ENCODE measurements around the gene MYO16. TPM values are rescaled to one million over a fixed set of nuclear protein-coding genes. Genes with fewer than 3 reads are reported as not detected.
A peak's percentile ranks its signal among the peaks of the same experiment; 100 is the strongest.

Gene MYO16
- total RNA-seq, 1 donor from 2014 or later = not detected

- Histone ChIP-seq H3K4me3 (ENCODE audit: low read depth, low read length) (no peak overlapping the region), H3K27me3 (ENCODE audit: control insufficient read depth, insufficient read depth, low read length) (no peaks in the 10 kb centered on the region), H3K36me3 (ENCODE audit: control insufficient read depth, insufficient read depth, low read length) (no peaks in the 10 kb centered on the region)
- DNase-seq (ENCODE audit: low read depth) = no peak
- TF ChIP-seq CTCF (IDR thresholded peaks at IDR 0.05; ENCODE audit: insufficient read depth, low read length, severe bottlenecking) = no peak
- no peak for FAIRE-seq
These were observed 178.4 kb downstream of the MYO16 start for GRCh38 chr13:108807841-108808240.

GRCh38 chr13:108812165-108812564 is 182.8 kb downstream of the MYO16 start:
- Histone ChIP-seq H3K36me3 (ENCODE audit: control insufficient read depth, insufficient read depth, low read length) (no peaks in the 10 kb centered on the region), H3K4me3 (ENCODE audit: low read depth, low read length) (no peak overlapping the region), H3K27me3 (ENCODE audit: control insufficient read depth, insufficient read depth, low read length) (no peaks in the 10 kb centered on the region)
- TF ChIP-seq CTCF (IDR thresholded peaks at IDR 0.05; ENCODE audit: insufficient read depth, low read length, severe bottlenecking) = no peak
- DNase-seq (ENCODE audit: low read depth) (no peak), FAIRE-seq (no peak)

- no peaks in the 10 kb centered on the region for H3K27me3 ChIP-seq (ENCODE audit: control insufficient read depth, insufficient read depth, low read length)
- H3K4me3 ChIP-seq (ENCODE audit: low read depth, low read length) = no peak overlapping the region
- no peak for DNase-seq (ENCODE audit: low read depth)
- no peak for TF ChIP-seq CTCF (IDR thresholded peaks at IDR 0.05; ENCODE audit: insufficient read depth, low read length, severe bottlenecking)
- FAIRE-seq = no peak
- H3K36me3 ChIP-seq (ENCODE audit: control insufficient read depth, insufficient read depth, low read length) = no peaks in the 10 kb centered on the region
These were observed 183.2 kb downstream of the MYO16 start for GRCh38 chr13:108812661-108813060.

GRCh38 chr13:108813587-108814170 is 184.3 kb downstream of the MYO16 start:
- H3K36me3 ChIP-seq (ENCODE audit: control insufficient read depth, insufficient read depth, low read length) = no peaks in the 10 kb centered on the region
- no peak for TF ChIP-seq CTCF (IDR thresholded peaks at IDR 0.05; ENCODE audit: insufficient read depth, low read length, severe bottlenecking)
- no peaks in the 10 kb centered on the region for H3K27me3 ChIP-seq (ENCODE audit: control insufficient read depth, insufficient read depth, low read length)
- peak; percentile 32 for DNase-seq (ENCODE audit: low read depth)
- H3K4me3 ChIP-seq (ENCODE audit: low read depth, low read length) = no peak overlapping the region
- no peak for FAIRE-seq

DNA sequence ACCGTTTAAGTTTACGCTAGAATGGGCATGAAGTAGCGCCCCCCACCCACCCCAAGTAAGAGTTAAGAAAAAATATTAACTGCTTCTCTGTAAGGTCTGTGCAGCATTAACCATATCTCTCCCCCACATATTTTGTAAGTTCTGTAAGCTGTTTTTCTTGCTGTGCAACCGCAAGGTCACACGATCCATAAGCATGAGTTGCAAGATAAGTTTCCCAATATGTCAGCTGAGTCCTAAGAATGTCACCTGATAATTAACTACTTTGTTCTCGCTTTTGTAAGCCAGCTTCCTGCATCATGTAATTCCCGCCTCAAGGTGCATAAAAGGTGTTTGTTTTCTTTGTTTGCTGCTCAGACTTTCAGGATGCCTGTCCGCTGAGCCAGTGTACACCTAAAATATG is 187.0 kb downstream of the MYO16 start:
- TF ChIP-seq CTCF (IDR thresholded peaks at IDR 0.05; ENCODE audit: insufficient read depth, low read length, severe bottlenecking) = no peak
- Histone ChIP-seq H3K36me3 (ENCODE audit: control insufficient read depth, insufficient read depth, low read length) (no peaks in the 10 kb centered on the region), H3K27me3 (ENCODE audit: control insufficient read depth, insufficient read depth, low read length) (no peaks in the 10 kb centered on the region), H3K4me3 (ENCODE audit: low read depth, low read length) (no peak overlapping the region)
- no peak for DNase-seq (ENCODE audit: low read depth)
- FAIRE-seq = no peak

DNA sequence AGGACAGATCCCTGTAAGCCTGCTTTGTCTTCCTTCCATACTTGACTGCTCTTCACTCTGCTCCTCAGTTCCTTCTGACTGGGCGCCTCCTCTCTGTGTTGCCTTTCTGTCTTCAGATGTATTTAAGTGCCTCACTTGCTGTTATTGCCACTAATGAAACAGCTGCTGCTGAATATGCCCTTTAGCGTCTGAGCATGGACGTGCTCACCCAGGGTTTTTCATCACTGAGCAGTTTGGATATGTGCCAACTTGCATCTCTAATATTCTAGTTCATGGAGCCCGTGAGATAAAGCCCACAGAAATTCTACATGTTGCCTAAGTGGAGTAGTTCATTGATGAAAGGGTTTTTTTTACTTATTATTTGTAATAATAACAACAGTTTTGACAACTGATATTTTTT is 198.2 kb downstream of the MYO16 start:
- no peak for TF ChIP-seq CTCF (IDR thresholded peaks at IDR 0.05; ENCODE audit: insufficient read depth, low read length, severe bottlenecking)
- DNase-seq (ENCODE audit: low read depth) (peak; percentile 1), FAIRE-seq (no peak)
- Histone ChIP-seq H3K27me3 (ENCODE audit: control insufficient read depth, insufficient read depth, low read length) (no peaks in the 10 kb centered on the region), H3K36me3 (ENCODE audit: control insufficient read depth, insufficient read depth, low read length) (no peaks in the 10 kb centered on the region), H3K4me3 (ENCODE audit: low read depth, low read length) (no peak overlapping the region)
